ENCODE measurements around the gene KIF25. TPM values are rescaled to one million over a fixed set of nuclear protein-coding genes. Genes with fewer than 3 reads are reported as not detected.

The KIF25 gene
- polyA plus RNA-seq, 2 of the 4 experiments (the other 2 are of a cell fraction) = 0.06 to 0.13 TPM

DNA sequence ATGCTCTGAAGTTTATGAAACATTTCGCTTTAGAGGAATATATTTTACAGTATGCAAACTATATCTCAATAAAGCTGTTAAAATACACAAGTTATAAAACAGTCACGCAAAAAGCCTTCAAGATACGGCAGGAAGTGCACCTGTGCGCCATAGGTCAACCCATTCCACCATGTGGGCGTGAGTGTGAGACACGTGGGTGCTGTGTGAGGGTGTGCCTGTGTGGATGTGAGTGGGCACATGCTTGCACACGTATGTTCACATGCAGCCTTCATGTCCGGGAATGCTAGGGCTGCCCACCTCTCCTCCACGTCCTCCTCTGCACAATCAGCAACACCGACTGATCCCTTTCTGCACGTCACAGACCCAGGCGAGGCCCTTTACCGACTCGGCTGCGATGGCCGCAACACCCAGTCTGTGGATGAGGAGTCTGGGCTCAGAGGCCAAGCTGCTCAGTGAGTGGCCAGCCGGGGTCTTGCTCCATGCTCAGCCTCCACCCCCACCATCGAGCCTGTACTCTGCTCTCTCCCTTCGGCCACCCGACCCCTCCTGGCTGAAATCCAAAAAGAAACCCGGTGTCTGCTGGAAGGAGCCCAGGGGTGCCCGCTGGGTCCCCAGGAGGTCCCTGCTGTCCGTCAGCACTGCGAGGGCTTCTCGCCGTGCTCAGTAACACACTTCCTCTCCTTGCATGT is 84.5 kb downstream of the KIF25 start:
- FAIRE-seq (no peak), DNase-seq (ENCODE audit: low read depth in 1 of 2, low spot score in 1 of 2) (no peak), ATAC-seq (no peak)
- Histone ChIP-seq H3K4me3 (no peak overlapping the region), H3K27ac (no peak overlapping the region), H3K9me3 (no peaks in the 10 kb centered on the region), H3K4me1 (no peaks in the 10 kb centered on the region), H3K4me2 (no peak overlapping the region)
- WGBS (ENCODE audit: missing lambda C conversion rate) = 65% methylated on average over 22 of the region's 26 CpGs
- ChIA-PET POLR2A (no interaction called here), CTCF (interaction anchor here (0.9 kb wide), 1 partner anchor 50 kb away, joined by 4 read pairs; no protein-coding TSS in a partner anchor)
- no peak for TF ChIP-seq MAFK (IDR thresholded peaks at IDR 0.05; ENCODE audit: partially characterized antibody)
- no peak for TF ChIP-seq HOXB5 (CRISPR knock-in tag; IDR thresholded peaks at IDR 0.05)

DNA sequence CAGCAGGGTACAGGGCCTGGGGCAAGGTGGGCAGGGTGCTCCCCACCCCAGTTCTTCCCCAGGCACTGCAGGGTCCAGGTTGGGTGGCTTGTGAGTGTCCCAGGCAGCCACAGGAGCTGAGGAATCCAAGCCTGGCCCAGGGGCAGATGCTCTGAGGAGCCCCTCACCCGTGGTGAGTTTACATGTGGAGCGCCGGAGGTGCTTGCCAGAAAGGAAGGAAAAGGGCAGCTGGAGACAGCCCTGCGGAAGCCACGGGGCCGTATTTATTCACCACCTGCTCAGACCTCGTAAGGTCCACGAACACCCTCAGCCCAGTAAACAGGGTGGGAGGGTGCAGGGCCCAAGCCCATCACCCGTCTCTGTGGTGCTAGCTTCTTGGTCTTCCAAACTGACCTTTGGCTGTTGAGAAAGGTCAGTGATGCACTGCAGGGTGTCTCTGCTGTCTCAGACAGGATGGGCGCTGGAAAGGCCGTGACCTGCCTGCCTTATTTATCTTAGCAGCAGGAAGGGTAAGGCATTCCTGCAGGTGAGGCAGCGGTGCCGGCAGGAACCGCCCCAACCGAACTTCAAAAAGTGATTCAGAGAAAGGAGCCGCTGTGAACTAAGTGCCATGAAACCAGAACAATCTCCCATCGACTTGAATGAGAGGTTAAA is 85.5 kb downstream of the KIF25 start:
- Histone ChIP-seq H3K4me3 (no peak overlapping the region), H3K27ac (no peak overlapping the region), H3K4me2 (no peak overlapping the region), H3K9me3 (no peaks in the 10 kb centered on the region), H3K4me1 (no peaks in the 10 kb centered on the region)
- FAIRE-seq = no peak
- no peak for DNase-seq (ENCODE audit: low read depth in 1 of 2, low spot score in 1 of 2)
- WGBS (ENCODE audit: missing lambda C conversion rate) = 40% methylated on average over 8 of the region's 17 CpGs
- CTCF ChIA-PET = interaction anchor here (0.9 kb wide), 1 partner anchor 49 kb away, joined by 4 read pairs; no protein-coding TSS in a partner anchor
- ATAC-seq = no peak
- no peak for TF ChIP-seq JUN (IDR thresholded peaks at IDR 0.05)
- POLR2A ChIA-PET = no interaction called here

DNA sequence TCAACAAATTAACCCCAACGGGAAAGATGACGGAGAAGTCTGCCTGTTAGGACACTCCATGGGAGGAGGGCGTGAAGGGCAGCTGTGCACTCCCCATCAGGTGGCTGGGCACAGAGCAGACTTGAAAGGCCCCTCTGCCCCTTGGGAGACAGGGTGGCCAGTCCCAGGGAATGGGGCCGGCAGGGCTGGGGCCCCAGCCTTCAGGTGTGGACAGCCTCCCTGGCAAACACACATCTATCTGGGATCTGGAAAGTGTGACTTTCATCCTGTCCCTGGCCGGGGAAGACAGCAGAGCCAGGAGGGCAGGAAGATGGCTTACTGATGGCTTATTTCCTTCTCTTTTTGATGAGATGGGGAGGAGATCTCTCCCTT is 86.0 kb downstream of the KIF25 start:
- ChIA-PET CTCF (interaction anchor here (0.6 kb wide), 1 partner anchor 167 kb away, joined by 4 read pairs; no protein-coding TSS in a partner anchor), POLR2A (no interaction called here)
- H3K27ac ChIP-seq = no peak overlapping the region
- TF ChIP-seq, protein P1, sequence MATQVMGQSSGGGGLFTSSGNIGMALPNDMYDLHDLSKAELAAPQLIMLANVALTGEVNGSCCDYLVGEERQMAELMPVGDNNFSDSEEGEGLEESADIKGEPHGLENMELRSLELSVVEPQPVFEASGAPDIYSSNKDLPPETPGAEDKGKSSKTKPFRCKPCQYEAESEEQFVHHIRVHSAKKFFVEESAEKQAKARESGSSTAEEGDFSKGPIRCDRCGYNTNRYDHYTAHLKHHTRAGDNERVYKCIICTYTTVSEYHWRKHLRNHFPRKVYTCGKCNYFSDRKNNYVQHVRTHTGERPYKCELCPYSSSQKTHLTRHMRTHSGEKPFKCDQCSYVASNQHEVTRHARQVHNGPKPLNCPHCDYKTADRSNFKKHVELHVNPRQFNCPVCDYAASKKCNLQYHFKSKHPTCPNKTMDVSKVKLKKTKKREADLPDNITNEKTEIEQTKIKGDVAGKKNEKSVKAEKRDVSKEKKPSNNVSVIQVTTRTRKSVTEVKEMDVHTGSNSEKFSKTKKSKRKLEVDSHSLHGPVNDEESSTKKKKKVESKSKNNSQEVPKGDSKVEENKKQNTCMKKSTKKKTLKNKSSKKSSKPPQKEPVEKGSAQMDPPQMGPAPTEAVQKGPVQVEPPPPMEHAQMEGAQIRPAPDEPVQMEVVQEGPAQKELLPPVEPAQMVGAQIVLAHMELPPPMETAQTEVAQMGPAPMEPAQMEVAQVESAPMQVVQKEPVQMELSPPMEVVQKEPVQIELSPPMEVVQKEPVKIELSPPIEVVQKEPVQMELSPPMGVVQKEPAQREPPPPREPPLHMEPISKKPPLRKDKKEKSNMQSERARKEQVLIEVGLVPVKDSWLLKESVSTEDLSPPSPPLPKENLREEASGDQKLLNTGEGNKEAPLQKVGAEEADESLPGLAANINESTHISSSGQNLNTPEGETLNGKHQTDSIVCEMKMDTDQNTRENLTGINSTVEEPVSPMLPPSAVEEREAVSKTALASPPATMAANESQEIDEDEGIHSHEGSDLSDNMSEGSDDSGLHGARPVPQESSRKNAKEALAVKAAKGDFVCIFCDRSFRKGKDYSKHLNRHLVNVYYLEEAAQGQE (IDR thresholded peaks at IDR 0.05) = no peak
- no peak for TF ChIP-seq MAFK (IDR thresholded peaks at IDR 0.05; ENCODE audit: partially characterized antibody)
- no peak for TF ChIP-seq FOSL2 (IDR thresholded peaks at IDR 0.05)
- TF ChIP-seq FOSL2 (CRISPR knock-in tag; IDR thresholded peaks at IDR 0.05) = no peak
- TF ChIP-seq HEYL (CRISPR knock-in tag; IDR thresholded peaks at IDR 0.05) = no peak
- TF ChIP-seq, protein P2, sequence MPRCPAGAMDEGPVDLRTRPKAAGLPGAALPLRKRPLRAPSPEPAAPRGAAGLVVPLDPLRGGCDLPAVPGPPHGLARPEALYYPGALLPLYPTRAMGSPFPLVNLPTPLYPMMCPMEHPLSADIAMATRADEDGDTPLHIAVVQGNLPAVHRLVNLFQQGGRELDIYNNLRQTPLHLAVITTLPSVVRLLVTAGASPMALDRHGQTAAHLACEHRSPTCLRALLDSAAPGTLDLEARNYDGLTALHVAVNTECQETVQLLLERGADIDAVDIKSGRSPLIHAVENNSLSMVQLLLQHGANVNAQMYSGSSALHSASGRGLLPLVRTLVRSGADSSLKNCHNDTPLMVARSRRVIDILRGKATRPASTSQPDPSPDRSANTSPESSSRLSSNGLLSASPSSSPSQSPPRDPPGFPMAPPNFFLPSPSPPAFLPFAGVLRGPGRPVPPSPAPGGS (IDR thresholded peaks at IDR 0.05) = no peak
- no peak for TF ChIP-seq FOSB (CRISPR knock-in tag; IDR thresholded peaks at IDR 0.05)
- no peak for TF ChIP-seq POLR2A (IDR thresholded peaks at IDR 0.05; ENCODE audit: low read length)
- no peak for TF ChIP-seq PHF8 (IDR thresholded peaks at IDR 0.05; ENCODE audit: borderline replicate concordance, low read depth)
- TF ChIP-seq SREBF2 (IDR thresholded peaks at IDR 0.05) = no peak
- TF ChIP-seq TP53 (CRISPR knock-in tag; IDR thresholded peaks at IDR 0.05) = no peak
- TF ChIP-seq, protein P3, sequence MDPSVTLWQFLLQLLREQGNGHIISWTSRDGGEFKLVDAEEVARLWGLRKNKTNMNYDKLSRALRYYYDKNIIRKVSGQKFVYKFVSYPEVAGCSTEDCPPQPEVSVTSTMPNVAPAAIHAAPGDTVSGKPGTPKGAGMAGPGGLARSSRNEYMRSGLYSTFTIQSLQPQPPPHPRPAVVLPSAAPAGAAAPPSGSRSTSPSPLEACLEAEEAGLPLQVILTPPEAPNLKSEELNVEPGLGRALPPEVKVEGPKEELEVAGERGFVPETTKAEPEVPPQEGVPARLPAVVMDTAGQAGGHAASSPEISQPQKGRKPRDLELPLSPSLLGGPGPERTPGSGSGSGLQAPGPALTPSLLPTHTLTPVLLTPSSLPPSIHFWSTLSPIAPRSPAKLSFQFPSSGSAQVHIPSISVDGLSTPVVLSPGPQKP (IDR thresholded peaks at IDR 0.05; ENCODE audit: low read depth, low read length) = no peak
- no peak for TF ChIP-seq POLR2AphosphoS2 (conservative IDR thresholded peaks at IDR 0.05; ENCODE audit: low read length)
- no peak for TF ChIP-seq ZFP36 (IDR thresholded peaks at IDR 0.05; ENCODE audit: borderline replicate concordance, partially characterized antibody)
- no peak for TF ChIP-seq GATA3 (IDR thresholded peaks at IDR 0.05; ENCODE audit: borderline replicate concordance)
- TF ChIP-seq NPAS2 (CRISPR knock-in tag; IDR thresholded peaks at IDR 0.05; ENCODE audit: borderline replicate concordance) = no peak
- TF ChIP-seq CBX8 (IDR thresholded peaks at IDR 0.05) = no peak
- TF ChIP-seq, protein P4, sequence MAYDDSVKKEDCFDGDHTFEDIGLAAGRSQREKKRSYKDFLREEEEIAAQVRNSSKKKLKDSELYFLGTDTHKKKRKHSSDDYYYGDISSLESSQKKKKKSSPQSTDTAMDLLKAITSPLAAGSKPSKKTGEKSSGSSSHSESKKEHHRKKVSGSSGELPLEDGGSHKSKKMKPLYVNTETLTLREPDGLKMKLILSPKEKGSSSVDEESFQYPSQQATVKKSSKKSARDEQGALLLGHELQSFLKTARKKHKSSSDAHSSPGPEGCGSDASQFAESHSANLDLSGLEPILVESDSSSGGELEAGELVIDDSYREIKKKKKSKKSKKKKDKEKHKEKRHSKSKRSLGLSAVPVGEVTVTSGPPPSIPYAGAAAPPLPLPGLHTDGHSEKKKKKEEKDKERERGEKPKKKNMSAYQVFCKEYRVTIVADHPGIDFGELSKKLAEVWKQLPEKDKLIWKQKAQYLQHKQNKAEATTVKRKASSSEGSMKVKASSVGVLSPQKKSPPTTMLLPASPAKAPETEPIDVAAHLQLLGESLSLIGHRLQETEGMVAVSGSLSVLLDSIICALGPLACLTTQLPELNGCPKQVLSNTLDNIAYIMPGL (CRISPR knock-in tag; IDR thresholded peaks at IDR 0.05; ENCODE audit: borderline replicate concordance) = no peak
- TF ChIP-seq, protein P5, sequence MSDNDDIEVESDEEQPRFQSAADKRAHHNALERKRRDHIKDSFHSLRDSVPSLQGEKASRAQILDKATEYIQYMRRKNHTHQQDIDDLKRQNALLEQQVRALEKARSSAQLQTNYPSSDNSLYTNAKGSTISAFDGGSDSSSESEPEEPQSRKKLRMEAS (IDR thresholded peaks at IDR 0.05) = no peak
- no peak for TF ChIP-seq ZC3H11A (IDR thresholded peaks at IDR 0.05)
- no peak overlapping the region for H3K4me2 ChIP-seq
- ATAC-seq (0 out of 6 replicates have a peak, but pooled peaks of 1 of the 2 experiments have one; percentile 15), DNase-seq (ENCODE audit: low read depth in 1 of 2, low spot score in 1 of 2) (no peak), FAIRE-seq (no peak)
- WGBS (ENCODE audit: missing lambda C conversion rate) = 57% methylated on average over 5 of the region's 5 CpGs
- H3K9me3 ChIP-seq = no peaks in the 10 kb centered on the region
- H3K4me3 ChIP-seq = no peak overlapping the region
- H3K4me1 ChIP-seq = no peaks in the 10 kb centered on the region

Data from A549 (cell line).